GM12878 (cell line): Measurements from ENCODE around the gene EIF3A. TPM values are rescaled to one million over a fixed set of nuclear protein-coding genes. Genes with fewer than 3 reads are reported as not detected.
A peak's percentile ranks its signal among the peaks of the same experiment; 100 is the strongest.

Source experiments
- ATAC-seq: fragments of 200-7000 bp; cut with Tn5 transposase; 3 replicates; pipeline ENCODE4 v1.9.1; 2020; ENCODE audit warnings: mild to moderate bottlenecking, moderate library complexity
- BruUV-seq: library from RNA; stranded (reverse); fragments of 400-500 nt; replicated peaks from 2 replicates; lab custom pipeline; 2021; lab: Mats Ljungman, UMichigan
- CTCF ChIA-PET: fragments of 300-600 bp; sonication (Branson Sonifier 250); formaldehyde crosslinking; extraction: SDS; loops from one replicate; lab custom pipeline; 2021; ENCODE audit warnings: inconsistent platforms; lab: Yijun Ruan, JAX
- POLR2A ChIA-PET: fragments of 350-600 bp; formaldehyde crosslinking; extraction: SDS; loops from one replicate; lab custom pipeline; 2021; ENCODE audit warnings: inconsistent platforms; lab: Charles Lee
- RAD21 ChIA-PET: fragments of 300-600 bp; sonication (Branson Sonifier 250); formaldehyde crosslinking; loops from one replicate; lab custom pipeline; 2023; ENCODE audit warnings: antibody characterized with exemption; ENCODE audit not compliant: unreplicated experiment; lab: Charles Lee
- SMC1A ChIA-PET: fragments of 300-600 bp; sonication (Branson Sonifier 250); formaldehyde crosslinking; loops from one replicate; lab custom pipeline; 2023; ENCODE audit not compliant: unreplicated experiment, uncharacterized antibody; lab: Charles Lee
- DNase-seq: peaks from one replicate; pipeline ENCODE4 v3.0.0-alpha.2; 2011; ENCODE audit warnings: low read depth, low spot score
- FAIRE-seq: peaks from 3 replicates; lab custom pipeline; 2011; peaks lifted over from hg19 to GRCh38; lab: Jason Lieb, UNC
- H2AFZ ChIP-seq: 2 replicates; pipeline ENCODE4 v1.6.0; 2011; ENCODE audit warnings: low read depth, low read length, control low read depth; ENCODE audit not compliant: control insufficient read depth
- H3K27ac ChIP-seq: 2 replicates; pipeline ENCODE4 v1.5.1; 2011; ENCODE audit warnings: control low read depth; ENCODE audit not compliant: control insufficient read depth, insufficient read depth
- H3K27me3 ChIP-seq, 2 experiments: replicated peaks in 1 of 2; 2 replicates each; pipeline versions ENCODE4 v1.6.0 to v1.6.1; 2011; ENCODE audit warnings: low read length in 1 of 2; ENCODE audit not compliant: control insufficient read depth in 2 of 2, insufficient read depth in 2 of 2
- H3K36me3 ChIP-seq, 2 experiments: 2 replicates each; pipeline ENCODE4 v1.5.1; 2011; ENCODE audit warnings: low read length in 1 of 2; ENCODE audit not compliant: control insufficient read depth in 2 of 2, insufficient read depth in 2 of 2
- H3K4me1 ChIP-seq: 2 replicates; pipeline ENCODE4 v1.6.1; 2011; ENCODE audit warnings: mild to moderate bottlenecking, low read length, moderate library complexity, mixed read lengths; ENCODE audit not compliant: control insufficient read depth, insufficient read depth
- H3K4me2 ChIP-seq: 2 replicates; pipeline ENCODE4 v1.6.0; 2011; ENCODE audit warnings: control low read depth; ENCODE audit not compliant: control insufficient read depth, insufficient read depth
- H3K4me3 ChIP-seq: fragments of 200-600 bp; sonication (generic); 2 replicates; pipeline ENCODE4 v1.5.1; 2016
- H3K79me2 ChIP-seq: 2 replicates; pipeline ENCODE4 v1.6.0; 2011; ENCODE audit warnings: low read length; ENCODE audit not compliant: control insufficient read depth, insufficient read depth
- H3K9ac ChIP-seq: 2 replicates; pipeline ENCODE4 v1.8.0; 2011; ENCODE audit warnings: low read length, control low read depth, mixed read lengths; ENCODE audit not compliant: control insufficient read depth, insufficient read depth
- H3K9me3 ChIP-seq: replicated peaks from 3 replicates; pipeline ENCODE4 v1.5.1; 2011; ENCODE audit warnings: mild to moderate bottlenecking, low read length; ENCODE audit not compliant: control insufficient read depth, insufficient read depth
- H4K20me1 ChIP-seq: 2 replicates; pipeline ENCODE4 v1.6.0; 2011; ENCODE audit not compliant: control insufficient read depth, insufficient read depth
- BHLHE40 ChIP-seq, 2 experiments: fragments of 450-650 bp in 1 of 2; IDR thresholded peaks; 2 replicates each; pipeline ENCODE4 v1.6.1; 2011 to 2017; ENCODE audit warnings: low read depth in 2 of 2, borderline replicate concordance in 1 of 2, improper control_type of control experiment in 1 of 2, low read length in 1 of 2, mild to moderate bottlenecking in 1 of 2
- EZH2 ChIP-seq: IDR thresholded peaks from 2 replicates; pipeline ENCODE4 v1.6.1; 2012; ENCODE audit warnings: low read depth, mild to moderate bottlenecking, control low read depth, inconsistent platforms, low read length, borderline replicate concordance; ENCODE audit not compliant: control insufficient read depth
- MEF2B ChIP-seq: fragments of 450-650 bp; IDR thresholded peaks from 2 replicates; pipeline ENCODE4 v1.6.1; 2018; ENCODE audit warnings: mild to moderate bottlenecking, moderate library complexity; ENCODE audit not compliant: partially characterized antibody, poor library complexity, severe bottlenecking
- MYB ChIP-seq: fragments of 150-350 bp; IDR thresholded peaks from 2 replicates; pipeline ENCODE4 v1.6.1; 2014; ENCODE audit warnings: mild to moderate bottlenecking, low read depth, low read length, borderline replicate concordance
- RELA ChIP-seq: fragments of 450-650 bp; IDR thresholded peaks from 2 replicates; pipeline ENCODE4 v1.8.0; 2014; ENCODE audit warnings: borderline replicate concordance; ENCODE audit not compliant: partially characterized antibody
- SPI1 ChIP-seq: IDR thresholded peaks from 2 replicates; pipeline ENCODE4 v1.6.1; 2011; ENCODE audit warnings: low read depth, mild to moderate bottlenecking, low read length, moderate library complexity, borderline replicate concordance; ENCODE audit not compliant: insufficient read depth
- WGBS: methylation state at CpG from one replicate; pipeline ENCODE4 v1.1.6; 2016; ENCODE audit warnings: low lambda C conversion rate; ENCODE audit not compliant: insufficient replicate concordance, insufficient coverage; ENCODE audit errors: missing lambda C conversion rate; 5-methylcytosine and 5-hydroxymethylcytosine counted together
- in situ Hi-C: fragments of 300-500 bp; cut with MboI; formaldehyde crosslinking; loops from 9 replicates; pipeline ENCODE4 v1.14.3; 2018; ENCODE audit warnings: mixed read lengths
- intact Hi-C: fragments of 100-400 bp; cut with micrococcal nuclease; formaldehyde crosslinking; loops from one replicate; pipeline ENCODE4 v1.14.2; 2022; ENCODE audit not compliant: unreplicated experiment
- polyA plus RNA-seq, 11 experiments: library from polyadenylated mRNA; depleted of rRNA in 4 of 11; unstranded in 6 of 11; stranded (reverse) in 5 of 11; fragments of >200 nt; fragmentation: Nextera tagmentation in 4 of 11; fragmentation: Illumina TruSeq in 1 of 11; extraction: Ambion mirVana in 4 of 11; extraction: Trizol in 1 of 11; gene quantifications; 1 replicate in 1 of 11; 2 replicates in 10 of 11; pipeline versions ENCODE4 v1.2.1 to v1.2.3, GENCODE V29; 2011 to 2016; ENCODE audit warnings: inconsistent platforms in 2 of 11, missing spikeins in 2 of 11, low read depth in 1 of 11
- total RNA-seq, 4 experiments: library from RNA; depleted of rRNA in 3 of 4; stranded (reverse); fragments of >200 nt in 3 of 4; fragmentation: Illumina TruSeq in 1 of 4; extraction: Trizol in 1 of 4; gene quantifications; 2 replicates each; pipeline versions ENCODE4 v1.2.1 to v1.2.3, GENCODE V29; 2013 to 2021
- TF ChIP-seq, protein P1 (sequence below): fragments of 450-650 bp; IDR thresholded peaks from 2 replicates; pipeline ENCODE4 v1.6.1; 2018; ENCODE audit warnings: borderline replicate concordance, mild to moderate bottlenecking; ENCODE audit not compliant: partially characterized antibody
- TF ChIP-seq, protein P2 (sequence below), 3 experiments: IDR thresholded peaks in 2 of 3; conservative IDR thresholded peaks in 1 of 3; 2 replicates each; pipeline ENCODE4 v1.5.1; 2011; ENCODE audit warnings: low read depth in 3 of 3, low read length in 3 of 3, mild to moderate bottlenecking in 3 of 3, control low read depth in 2 of 3, moderate library complexity in 2 of 3, inconsistent platforms in 1 of 3, mixed read lengths in 1 of 3; ENCODE audit not compliant: control insufficient read depth in 2 of 3, insufficient read depth in 1 of 3; ENCODE audit errors: extremely low read depth in 1 of 3
- TF ChIP-seq, protein P3 (sequence below): fragments of 450-650 bp; IDR thresholded peaks from 2 replicates; pipeline ENCODE4 v1.6.1; 2017; ENCODE audit warnings: antibody characterized with exemption, mild to moderate bottlenecking, moderate library complexity

The EIF3A gene
- total and polyA plus RNA-seq, 10 of the 15 experiments (the other 5 are each of a cell fraction or from before 2014, with no cell fraction given) = 42.3 to 195 (median 96.3) TPM

DNA sequence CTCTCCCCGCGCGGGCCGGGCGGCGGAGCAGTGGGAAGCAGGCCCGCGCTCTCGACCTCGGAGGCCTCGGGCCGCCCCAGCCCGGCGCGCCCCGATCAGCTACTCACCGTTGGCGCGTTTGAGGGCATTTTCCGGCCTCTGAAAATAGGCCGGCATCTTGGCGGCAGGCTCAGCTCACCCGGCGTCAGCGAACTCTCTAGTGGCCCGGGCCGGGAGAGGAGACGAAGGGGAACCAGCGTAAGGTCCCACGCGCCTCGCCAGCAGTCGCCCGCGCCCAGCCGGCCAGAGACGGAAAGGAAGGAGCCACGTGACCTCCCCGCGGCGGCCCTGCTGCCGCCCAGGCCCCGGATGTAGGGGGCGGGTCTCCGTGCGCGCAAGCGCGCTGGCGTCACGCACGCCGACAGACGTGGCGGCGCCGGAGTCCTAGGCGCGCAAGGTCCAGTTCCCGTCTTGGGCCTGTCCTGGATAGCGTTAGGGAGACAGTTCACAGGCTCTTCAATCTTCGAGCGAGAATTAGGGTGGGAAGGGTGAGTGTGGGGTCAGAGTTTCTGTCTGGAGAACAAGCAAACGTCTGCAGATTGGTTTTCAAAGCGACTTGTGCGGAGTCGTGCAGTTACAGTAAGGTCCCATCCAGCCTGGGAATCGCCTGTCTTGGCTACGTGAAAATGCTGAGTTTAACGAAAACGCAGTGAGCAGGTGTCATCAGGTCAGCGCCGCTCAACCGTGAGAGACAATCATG lies at the start of gene EIF3A (continued):
- TF ChIP-seq, protein P1, sequence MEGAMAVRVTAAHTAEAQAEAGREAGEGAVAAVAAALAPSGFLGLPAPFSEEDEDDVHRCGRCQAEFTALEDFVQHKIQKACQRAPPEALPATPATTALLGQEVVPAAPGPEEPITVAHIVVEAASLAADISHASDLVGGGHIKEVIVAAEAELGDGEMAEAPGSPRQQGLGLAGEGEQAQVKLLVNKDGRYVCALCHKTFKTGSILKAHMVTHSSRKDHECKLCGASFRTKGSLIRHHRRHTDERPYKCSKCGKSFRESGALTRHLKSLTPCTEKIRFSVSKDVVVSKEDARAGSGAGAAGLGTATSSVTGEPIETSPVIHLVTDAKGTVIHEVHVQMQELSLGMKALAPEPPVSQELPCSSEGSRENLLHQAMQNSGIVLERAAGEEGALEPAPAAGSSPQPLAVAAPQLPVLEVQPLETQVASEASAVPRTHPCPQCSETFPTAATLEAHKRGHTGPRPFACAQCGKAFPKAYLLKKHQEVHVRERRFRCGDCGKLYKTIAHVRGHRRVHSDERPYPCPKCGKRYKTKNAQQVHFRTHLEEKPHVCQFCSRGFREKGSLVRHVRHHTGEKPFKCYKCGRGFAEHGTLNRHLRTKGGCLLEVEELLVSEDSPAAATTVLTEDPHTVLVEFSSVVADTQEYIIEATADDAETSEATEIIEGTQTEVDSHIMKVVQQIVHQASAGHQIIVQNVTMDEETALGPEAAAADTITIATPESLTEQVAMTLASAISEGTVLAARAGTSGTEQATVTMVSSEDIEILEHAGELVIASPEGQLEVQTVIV = no peak
- TF ChIP-seq RELA = peak; percentile 34
- TF ChIP-seq EZH2 = no peak
- peak; percentile 52; the same call in 1 of the 2 replicates for TF ChIP-seq SPI1
- TF ChIP-seq MYB = no peak
- TF ChIP-seq BHLHE40 (IDR thresholded peaks at IDR 0.05; ENCODE audit: borderline replicate concordance in 1 of 2, low read depth in 2 of 2, low read length in 1 of 2) = peak; percentile 86 to 93

DNA sequence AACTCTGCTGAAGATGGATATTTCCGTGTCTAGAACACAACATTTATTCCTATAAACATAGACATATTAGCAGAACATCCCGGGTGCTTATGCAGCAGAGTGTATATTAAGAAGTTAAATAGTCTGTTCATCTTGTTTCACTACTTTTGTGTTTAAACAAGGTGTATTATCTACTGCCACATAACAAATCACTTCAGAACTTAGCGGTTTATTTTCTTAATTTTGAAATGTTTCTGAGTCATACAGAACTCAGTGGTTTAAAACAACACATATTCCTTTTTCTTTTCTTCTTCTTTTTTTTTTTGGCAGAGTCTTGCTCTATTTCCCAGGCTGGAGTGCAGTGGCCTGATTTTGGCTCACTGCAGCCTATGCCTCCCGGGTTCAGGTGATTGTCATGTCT lies 49.1 kb upstream of the EIF3A start:
- FAIRE-seq = no peak
- intact Hi-C loops = no loop called here
- 70% methylated on average over 4 of the region's 4 CpGs for WGBS
- TF ChIP-seq MEF2B = no peak
- TF ChIP-seq, protein P2, sequence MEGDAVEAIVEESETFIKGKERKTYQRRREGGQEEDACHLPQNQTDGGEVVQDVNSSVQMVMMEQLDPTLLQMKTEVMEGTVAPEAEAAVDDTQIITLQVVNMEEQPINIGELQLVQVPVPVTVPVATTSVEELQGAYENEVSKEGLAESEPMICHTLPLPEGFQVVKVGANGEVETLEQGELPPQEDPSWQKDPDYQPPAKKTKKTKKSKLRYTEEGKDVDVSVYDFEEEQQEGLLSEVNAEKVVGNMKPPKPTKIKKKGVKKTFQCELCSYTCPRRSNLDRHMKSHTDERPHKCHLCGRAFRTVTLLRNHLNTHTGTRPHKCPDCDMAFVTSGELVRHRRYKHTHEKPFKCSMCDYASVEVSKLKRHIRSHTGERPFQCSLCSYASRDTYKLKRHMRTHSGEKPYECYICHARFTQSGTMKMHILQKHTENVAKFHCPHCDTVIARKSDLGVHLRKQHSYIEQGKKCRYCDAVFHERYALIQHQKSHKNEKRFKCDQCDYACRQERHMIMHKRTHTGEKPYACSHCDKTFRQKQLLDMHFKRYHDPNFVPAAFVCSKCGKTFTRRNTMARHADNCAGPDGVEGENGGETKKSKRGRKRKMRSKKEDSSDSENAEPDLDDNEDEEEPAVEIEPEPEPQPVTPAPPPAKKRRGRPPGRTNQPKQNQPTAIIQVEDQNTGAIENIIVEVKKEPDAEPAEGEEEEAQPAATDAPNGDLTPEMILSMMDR (IDR thresholded peaks at IDR 0.05 in 2 of 3, conservative IDR thresholded peaks at IDR 0.05 in 1 of 3; ENCODE audit: control insufficient read depth in 2 of 3, extremely low read depth in 1 of 3, insufficient read depth in 1 of 3, low read depth in 3 of 3, low read length in 3 of 3) = no peak
- TF ChIP-seq, protein P3, sequence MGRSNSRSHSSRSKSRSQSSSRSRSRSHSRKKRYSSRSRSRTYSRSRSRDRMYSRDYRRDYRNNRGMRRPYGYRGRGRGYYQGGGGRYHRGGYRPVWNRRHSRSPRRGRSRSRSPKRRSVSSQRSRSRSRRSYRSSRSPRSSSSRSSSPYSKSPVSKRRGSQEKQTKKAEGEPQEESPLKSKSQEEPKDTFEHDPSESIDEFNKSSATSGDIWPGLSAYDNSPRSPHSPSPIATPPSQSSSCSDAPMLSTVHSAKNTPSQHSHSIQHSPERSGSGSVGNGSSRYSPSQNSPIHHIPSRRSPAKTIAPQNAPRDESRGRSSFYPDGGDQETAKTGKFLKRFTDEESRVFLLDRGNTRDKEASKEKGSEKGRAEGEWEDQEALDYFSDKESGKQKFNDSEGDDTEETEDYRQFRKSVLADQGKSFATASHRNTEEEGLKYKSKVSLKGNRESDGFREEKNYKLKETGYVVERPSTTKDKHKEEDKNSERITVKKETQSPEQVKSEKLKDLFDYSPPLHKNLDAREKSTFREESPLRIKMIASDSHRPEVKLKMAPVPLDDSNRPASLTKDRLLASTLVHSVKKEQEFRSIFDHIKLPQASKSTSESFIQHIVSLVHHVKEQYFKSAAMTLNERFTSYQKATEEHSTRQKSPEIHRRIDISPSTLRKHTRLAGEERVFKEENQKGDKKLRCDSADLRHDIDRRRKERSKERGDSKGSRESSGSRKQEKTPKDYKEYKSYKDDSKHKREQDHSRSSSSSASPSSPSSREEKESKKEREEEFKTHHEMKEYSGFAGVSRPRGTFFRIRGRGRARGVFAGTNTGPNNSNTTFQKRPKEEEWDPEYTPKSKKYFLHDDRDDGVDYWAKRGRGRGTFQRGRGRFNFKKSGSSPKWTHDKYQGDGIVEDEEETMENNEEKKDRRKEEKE = no peak

More for the DNA sequence above, 49.1 kb upstream of the EIF3A start:
- no peaks in the 10 kb centered on the region for H3K79me2 ChIP-seq
- H3K9ac ChIP-seq = no peak overlapping the region
- DNase-seq (no peak), ATAC-seq (no peak)
- CTCF ChIA-PET = no interaction called here
- POLR2A ChIA-PET = no interaction called here
- no peak overlapping the region for H3K4me3 ChIP-seq
- no peak overlapping the region for H2AFZ ChIP-seq
- SMC1A ChIA-PET = interaction anchor here (1.3 kb wide), 1 partner anchor 34 kb away, joined by 3 read pairs; no protein-coding TSS in a partner anchor
- in situ Hi-C loops = no loop called here
- no TSS peak for BruUV-seq
- H3K27me3 ChIP-seq = no peaks in the 10 kb centered on the region
- H4K20me1 ChIP-seq = no peaks in the 10 kb centered on the region
- RAD21 ChIA-PET = no interaction called here
- H3K36me3 ChIP-seq = no peaks in the 10 kb centered on the region; a peak in 2 of 4 replicates
- no peaks in the 10 kb centered on the region for H3K9me3 ChIP-seq
- peaks cover 14% of the 10 kb centered on the region for H3K4me1 ChIP-seq
- no peak overlapping the region for H3K27ac ChIP-seq
- H3K4me2 ChIP-seq = no peak overlapping the region
